Right lobe of liver (tissue), 6 donors: ENCODE measurements around the gene SIN3B. TPM values are rescaled to one million over a fixed set of nuclear protein-coding genes. Genes with fewer than 3 reads are reported as not detected.

ENCODE experiments used
- ATAC-seq, 4 donors: fragments of 200-7000 bp; cut with Tn5 transposase; one replicate each; pipeline ENCODE4 v1.9.1; 2020; ENCODE audit warnings: mild to moderate bottlenecking in 4 of 4, moderate library complexity in 4 of 4
- DNase-seq, 3 donors: peaks; one replicate each; pipeline ENCODE4 v3.0.0-alpha.2; 2020
- H3K27ac ChIP-seq, 3 donors: fragments of 200-600 bp; one replicate each; pipeline ENCODE4 v1.8.0; 2022
- H3K27me3 ChIP-seq, 2 donors: fragments of 200-600 bp; one replicate each; pipeline ENCODE4 v1.8.0; 2022
- H3K36me3 ChIP-seq, 4 donors: fragments of 200-600 bp; sonication (generic) in 1 of 4; one replicate each; pipeline versions ENCODE4 v1.5.1 to v1.8.0; 2017 to 2022; ENCODE audit warnings: control low read depth in 1 of 4
- H3K4me1 ChIP-seq, 4 donors: fragments of 200-600 bp; sonication (generic) in 1 of 4; one replicate each; pipeline versions ENCODE4 v1.5.1 to v1.8.0; 2017 to 2022; ENCODE audit warnings: control low read depth in 1 of 4
- H3K4me3 ChIP-seq, 3 donors: fragments of 200-600 bp; one replicate each; pipeline ENCODE4 v1.8.0; 2022
- H3K9me3 ChIP-seq, 4 donors: fragments of 200-600 bp; sonication (generic) in 1 of 4; one replicate each; pipeline versions ENCODE4 v1.5.1 to v1.8.0; 2017 to 2022; ENCODE audit warnings: control low read depth in 1 of 4
- CTCF ChIP-seq, 4 donors: fragments of 200-600 bp in 3 of 4; fragments of 450-650 bp in 1 of 4; IDR thresholded peaks; one replicate each; pipeline versions ENCODE4 v1.5.1 to v1.8.0; 2016 to 2022; ENCODE audit warnings: antibody characterized with exemption in 4 of 4, mild to moderate bottlenecking in 2 of 4
- POLR2A ChIP-seq: fragments of 450-650 bp; IDR thresholded peaks from one replicate; pipeline ENCODE4 v1.6.1; 2017; ENCODE audit warnings: antibody characterized with exemption, mild to moderate bottlenecking
- WGBS: methylation state at CpG from one replicate; pipeline ENCODE4 v1.1.6; 2018; ENCODE audit warnings: low coverage, low lambda C conversion rate; ENCODE audit not compliant: insufficient coverage; ENCODE audit errors: missing lambda C conversion rate; 5-methylcytosine and 5-hydroxymethylcytosine counted together
- intact Hi-C, 2 donors: fragments of 100-400 bp; cut with DNase I; formaldehyde crosslinking; loops; one replicate each; pipeline versions ENCODE4 v1.11.2 to v1.14.1; 2022
- total RNA-seq, 6 experiments: library from RNA; depleted of rRNA in 2 of 6; stranded (reverse); fragments of >200 nt in 2 of 6; fragmentation: NEBNext Ultra II Directional in 3 of 6; extraction: Animal tissue kit (Norgen Biotek cat#: 25700) in 3 of 6; gene quantifications; one replicate each; pipeline versions ENCODE4 v1.1.0 to v1.2.4, GENCODE V29; 2016 to 2023
- donor health status: DM: no; HTN: yes; CAD: no.
- donor health status: DM: no; HTN: no; CAD: no.
- donor health status: DM: no; HTN: no; CAD: no.
- donor health status: DM: no; HTN: yes; CAD: no.
- donor health status: DM: no; HTN: yes; CAD: no.

SIN3B gene
- total RNA-seq, 6 experiments from 2014 or later: 10.6 to 20.9 (median 13.6) TPM

DNA sequence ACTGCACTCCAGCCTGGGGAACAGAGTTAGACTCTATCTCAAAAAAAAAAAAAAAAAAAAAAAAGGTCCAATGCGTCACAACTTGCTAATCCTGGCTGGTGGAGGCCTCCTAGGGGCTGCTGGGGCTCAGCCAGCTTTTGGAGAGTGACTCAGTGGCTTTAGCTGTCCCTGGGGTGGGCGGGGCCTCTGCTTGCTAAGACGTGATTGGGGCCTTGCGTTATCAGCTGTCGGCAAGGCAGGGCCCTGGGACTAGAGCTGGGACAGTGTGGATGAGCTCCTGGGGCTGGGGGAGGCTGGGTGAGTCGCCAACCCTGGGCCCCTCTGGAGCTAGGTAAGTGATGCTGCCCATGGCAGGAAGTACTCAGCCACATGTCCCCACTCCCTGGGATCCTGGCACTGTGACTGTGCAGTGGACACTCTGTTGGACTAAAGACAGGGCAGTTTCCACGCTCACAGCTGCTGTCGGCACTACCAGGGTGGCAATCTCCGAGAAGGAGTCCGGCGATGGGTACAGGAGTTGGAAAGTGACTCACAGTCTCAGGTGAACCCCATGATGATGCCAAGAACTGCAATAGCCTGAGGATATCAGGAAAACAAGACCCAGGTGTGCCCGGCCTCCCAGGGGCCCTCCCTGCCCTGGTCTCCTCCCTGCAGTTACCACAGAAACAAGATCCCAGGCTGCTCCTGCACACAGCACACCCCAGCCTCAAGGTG lies 91.8 kb downstream of the SIN3B start:
- 73% methylated on average over 8 of the region's 12 CpGs for WGBS
- intact Hi-C loops: no loop called here
- H3K27me3 ChIP-seq: no peaks in the 10 kb centered on the region
- H3K9me3 ChIP-seq: no peaks in the 10 kb centered on the region
- DNase-seq (peak in 1 of 3 donors; percentile 15), ATAC-seq (peak in 1 of 4 donors; percentile 8)
- H3K36me3 ChIP-seq: no peaks in the 10 kb centered on the region
- H3K27ac ChIP-seq: no peak overlapping the region
- no peak overlapping the region for H3K4me3 ChIP-seq
- H3K4me1 ChIP-seq: no peaks in the 10 kb centered on the region
- TF ChIP-seq CTCF (IDR thresholded peaks at IDR 0.05) (no peak), POLR2A (no peak)

- DNase-seq: no peak
- intact Hi-C loops: no loop called here
- H3K9me3 ChIP-seq: no peaks in the 10 kb centered on the region
- ATAC-seq: no peak
- H3K27ac ChIP-seq: no peak overlapping the region
- no peak overlapping the region for H3K4me3 ChIP-seq
- H3K4me1 ChIP-seq: no peaks in the 10 kb centered on the region
- TF ChIP-seq POLR2A (no peak), CTCF (IDR thresholded peaks at IDR 0.05) (no peak)
- 27% methylated on average over 2 of the region's 21 CpGs for WGBS
- H3K36me3 ChIP-seq: no peaks in the 10 kb centered on the region
- H3K27me3 ChIP-seq: no peaks in the 10 kb centered on the region
Observed at GRCh38 chr19:16921766-16922591, 92.8 kb downstream of the SIN3B start.

- no peak for DNase-seq
- Histone ChIP-seq H3K27ac (no peak overlapping the region), H3K4me3 (no peak overlapping the region), H3K9me3 (no peaks in the 10 kb centered on the region), H3K27me3 (no peaks in the 10 kb centered on the region), H3K4me1 (no peaks in the 10 kb centered on the region), H3K36me3 (no peaks in the 10 kb centered on the region)
- intact Hi-C loops: no loop called here
- ATAC-seq: no peak
- WGBS: no CpG with 5 or more reads among the region's 1 CpG
- TF ChIP-seq CTCF (IDR thresholded peaks at IDR 0.05) (no peak), POLR2A (no peak)
Observed at GRCh38 chr19:16922592-16922934, 93.4 kb downstream of the SIN3B start.

- H3K4me1 ChIP-seq: no peaks in the 10 kb centered on the region
- ATAC-seq (no peak), DNase-seq (no peak)
- no peak overlapping the region for H3K27ac ChIP-seq
- H3K36me3 ChIP-seq: no peaks in the 10 kb centered on the region
- intact Hi-C loops: no loop called here
- TF ChIP-seq CTCF (IDR thresholded peaks at IDR 0.05) (no peak), POLR2A (no peak)
- 83% methylated on average over 10 of the region's 13 CpGs for WGBS
- H3K27me3 ChIP-seq: no peaks in the 10 kb centered on the region
- no peaks in the 10 kb centered on the region for H3K9me3 ChIP-seq
- H3K4me3 ChIP-seq: no peak overlapping the region
Observed at GRCh38 chr19:16922949-16923348, 93.8 kb downstream of the SIN3B start.
